Stimulated activated CD8-positive, alpha-beta memory T cell treated with anti-CD3 and anti-CD28 coated beads, Interleukin-12 subunit alpha, Interleukin-12 subunit beta, amount 100 ng/mL, for 24 hours (primary cell): ENCODE measurements around the gene KDM3B.
"Not testable (repeated sequence)": the region's sequence is repeated elsewhere in the genome, so short reads cannot be mapped to it uniquely, and the experiment has no call there.

Experiments used
- DNase-seq: peaks from one replicate; pipeline ENCODE4 v3.0.0-alpha.2; 2020; ENCODE audit errors: extremely low read depth

The KDM3B gene

GRCh38 chr5:138466125-138466899 lies 113.8 kb downstream of the KDM3B start:
- no peak for DNase-seq

GRCh38 chr5:138466900-138467710 lies 114.6 kb downstream of the KDM3B start:
- no peak for DNase-seq

GRCh38 chr5:138467711-138468132 lies 115.2 kb downstream of the KDM3B start:
- DNase-seq: no peak

- no peak for DNase-seq
These were observed 115.9 kb downstream of the KDM3B start for GRCh38 chr5:138468133-138468965.

DNA sequence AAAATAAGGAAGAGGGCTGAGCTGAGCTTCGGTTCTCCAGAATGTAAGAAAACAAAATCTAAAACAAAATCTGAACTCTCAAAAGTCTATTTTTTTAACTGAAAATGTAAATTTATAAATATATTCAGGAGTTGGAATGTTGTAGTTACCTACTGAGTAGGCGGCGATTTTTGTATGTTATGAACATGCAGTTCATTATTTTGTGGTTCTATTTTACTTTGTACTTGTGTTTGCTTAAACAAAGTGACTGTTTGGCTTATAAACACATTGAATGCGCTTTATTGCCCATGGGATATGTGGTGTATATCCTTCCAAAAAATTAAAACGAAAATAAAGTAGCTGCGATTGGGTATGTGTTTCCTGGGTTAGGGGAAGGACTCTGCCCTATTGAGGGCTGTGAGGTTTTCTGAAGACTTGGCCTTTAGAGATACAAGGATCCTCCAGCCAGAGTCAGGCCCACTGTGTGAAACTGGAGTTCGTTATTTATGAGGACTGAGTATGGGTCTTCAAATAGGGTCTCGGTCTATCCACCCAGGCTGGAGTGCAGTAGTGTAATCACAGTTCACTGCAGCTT lies 116.6 kb downstream of the KDM3B start:
- DNase-seq: no peak

DNA sequence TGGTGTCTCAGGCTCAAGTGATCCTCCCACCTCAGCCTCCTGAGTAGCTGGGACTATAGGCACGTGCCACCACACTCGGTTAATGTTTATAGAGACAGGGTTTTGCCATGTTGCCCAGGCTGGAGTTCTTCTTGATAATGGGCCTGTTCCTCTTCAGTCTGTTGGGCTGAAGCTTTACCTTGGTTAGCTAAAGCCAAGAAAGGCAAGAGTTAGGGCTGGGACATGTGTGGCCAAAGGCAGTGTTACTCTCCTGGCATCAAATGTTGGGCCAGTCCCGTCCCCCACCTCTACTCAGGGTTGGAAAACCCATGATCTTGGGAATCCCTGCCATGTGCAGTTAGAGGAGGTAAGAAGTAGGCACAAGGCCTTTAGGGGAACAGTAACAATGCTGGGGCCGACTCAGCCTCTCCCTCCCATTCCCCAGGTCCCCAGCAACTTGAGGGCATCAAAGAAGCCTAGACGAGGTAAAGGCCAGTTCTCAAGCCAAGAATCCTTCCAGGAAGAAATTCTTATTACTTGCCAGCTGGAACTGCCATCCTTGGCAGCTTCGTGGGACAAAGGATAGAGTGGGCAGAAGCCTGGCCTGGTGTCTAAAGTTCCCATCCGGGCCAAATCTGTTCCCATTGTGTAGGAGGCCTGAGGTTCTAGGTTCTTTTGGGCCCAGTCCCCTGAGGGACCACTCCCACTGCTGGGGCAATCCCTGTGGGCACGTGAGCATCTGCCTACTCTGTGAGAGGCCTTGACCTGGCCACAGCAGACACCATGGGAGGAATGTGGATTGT lies 117.2 kb downstream of the KDM3B start:
- no peak for DNase-seq

GRCh38 chr5:138470322-138471051 lies 118.0 kb downstream of the KDM3B start:
- no peak for DNase-seq

DNA sequence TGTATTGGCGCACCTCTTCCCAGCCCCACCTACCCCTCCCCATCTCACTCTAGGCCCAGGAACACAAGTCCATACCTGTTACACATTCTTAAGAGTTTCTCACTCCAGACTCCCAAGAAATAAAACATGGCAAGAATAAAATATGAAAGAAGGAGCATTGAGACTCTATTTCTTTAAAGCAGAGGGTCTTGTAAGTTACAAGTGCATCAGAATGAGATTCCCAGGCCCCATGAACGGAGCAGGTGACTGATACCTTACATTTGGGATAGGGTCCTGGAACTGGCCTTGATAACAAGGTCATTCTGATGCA lies 118.5 kb downstream of the KDM3B start:
- DNase-seq: no peak

DNA sequence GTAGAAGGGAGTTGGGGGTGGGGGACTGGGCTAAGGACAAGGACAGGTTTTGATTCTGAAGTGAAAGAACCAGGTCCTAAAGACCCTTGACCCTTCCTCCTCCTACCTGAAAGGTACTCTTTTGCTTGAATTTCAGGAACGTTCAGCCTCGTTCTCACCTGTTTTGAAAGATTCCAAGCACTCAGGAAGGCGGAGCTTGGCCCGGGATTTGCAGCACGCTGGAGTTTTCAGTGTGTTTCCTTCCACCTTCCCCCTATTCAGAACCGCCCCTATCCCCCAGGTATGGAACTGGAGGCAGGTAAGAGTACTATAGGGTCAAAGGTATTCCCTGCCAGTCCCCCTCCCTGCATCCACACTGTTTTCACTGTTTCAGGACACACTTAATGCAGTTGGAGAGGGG lies 119.9 kb downstream of the KDM3B start:
- no peak for DNase-seq

DNA sequence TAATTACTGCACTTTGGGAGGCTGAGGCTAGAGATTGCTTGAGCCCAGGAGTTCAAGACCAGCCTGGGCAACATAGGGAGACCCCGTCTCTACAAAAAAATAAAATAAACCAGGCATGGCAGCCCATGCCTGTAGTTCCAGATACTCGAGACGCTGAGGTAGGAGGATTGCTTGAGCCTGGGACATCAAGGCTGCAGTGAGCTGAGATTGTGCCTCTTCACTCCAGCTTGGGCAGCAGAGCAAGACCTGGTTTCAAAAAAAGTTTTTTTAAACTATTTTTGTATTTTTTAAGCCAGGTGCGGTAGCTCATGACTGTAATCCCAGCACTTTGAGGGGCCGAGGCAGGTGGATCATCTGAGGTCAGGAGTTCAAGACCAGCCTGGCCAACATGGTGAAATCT lies 120.7 kb downstream of the KDM3B start:
- DNase-seq: not testable (repeated sequence)

- DNase-seq: no peak
These were observed 124.4 kb downstream of the KDM3B start for GRCh38 chr5:138476918-138477317.

DNA sequence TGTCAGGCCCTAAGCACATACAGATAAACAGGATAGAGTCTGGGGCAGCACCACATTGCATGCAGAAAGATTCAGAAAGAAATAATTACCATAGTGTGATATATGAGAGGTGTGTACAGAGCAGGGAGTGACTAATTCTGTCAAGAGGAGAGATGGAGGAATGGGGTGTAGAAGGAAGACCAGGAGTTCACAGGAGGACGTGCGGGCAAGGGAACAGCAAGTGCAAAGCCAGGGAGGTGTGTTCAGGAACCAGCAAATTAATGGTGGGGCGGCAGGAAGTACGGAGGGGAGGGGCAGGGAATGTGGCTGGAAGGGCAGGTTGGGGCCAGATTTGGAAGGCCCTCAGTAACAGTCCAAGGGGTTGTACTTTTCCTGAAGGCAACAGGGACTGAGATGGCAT lies 130.2 kb downstream of the KDM3B start:
- DNase-seq: no peak
